Measurements from ENCODE around the gene ZNF221. TPM values are rescaled to one million over a fixed set of nuclear protein-coding genes. Genes with fewer than 3 reads are reported as not detected.

ZNF221 gene
- total and polyA plus RNA-seq, 9 of the 15 experiments (the other 6 are each of a cell fraction or from before 2014, with no cell fraction given): 0.32 to 1.4 (median 0.45) TPM

DNA sequence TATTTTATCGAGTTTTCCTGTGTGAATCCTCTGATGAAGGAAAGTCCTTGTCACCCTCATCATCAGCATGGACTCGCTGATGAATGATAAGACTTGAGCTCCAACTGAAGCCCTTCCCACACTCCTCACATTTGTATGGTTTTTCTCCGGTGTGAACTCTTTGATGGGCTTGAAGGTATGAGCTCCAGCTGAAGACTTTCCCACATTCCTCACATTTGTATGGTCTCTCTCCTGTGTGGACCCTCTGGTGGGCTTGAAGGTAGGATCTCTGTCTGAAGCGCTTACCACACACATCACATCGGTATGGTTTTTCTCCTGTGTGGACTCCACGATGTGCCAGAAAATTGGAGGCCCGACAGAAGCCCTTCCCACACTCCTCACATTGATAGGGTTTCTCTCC, 37.6 kb upstream of the ZNF221 start:
- ChIA-PET POLR2A (interaction anchor here (1.4 kb wide), 1 partner anchor 12 kb away, joined by 4 read pairs; no protein-coding TSS in a partner anchor), CTCF (ENCODE audit: low intra/inter-chr PET ratio) (no interaction called here)
- DNase-seq (ENCODE audit: extremely low read depth in 1 of 4, low spot score in 3 of 4) (no peak), ATAC-seq (no peak), FAIRE-seq (no peak)
- Histone ChIP-seq H3K27me3 (ENCODE audit: control insufficient read depth in 2 of 2, insufficient read depth in 2 of 2, low read length in 2 of 2) (no peaks in the 10 kb centered on the region), H3K79me2 (ENCODE audit: control insufficient read depth, insufficient read depth, low read length) (no peaks in the 10 kb centered on the region), H3K27ac (ENCODE audit: extremely low read depth, low read depth, low read length) (no peak overlapping the region), H3K9me1 (ENCODE audit: control insufficient read depth, insufficient read depth, low read length) (no peaks in the 10 kb centered on the region), H3K9ac (ENCODE audit: insufficient read depth in 1 of 2, low read depth in 2 of 2, low read length in 2 of 2) (no peak overlapping the region), H4K20me1 (replicated peaks; ENCODE audit: control insufficient read depth, insufficient read depth, low read length) (no peaks in the 10 kb centered on the region), H3K9me3 (replicated peaks; ENCODE audit: control insufficient read depth, insufficient read depth, low read depth, low read length) (peaks cover 16% of the 10 kb centered on the region), H3K36me3 (ENCODE audit: control insufficient read depth, insufficient read depth, low read length) (peaks cover 36% of the 10 kb centered on the region), H3K4me2 (ENCODE audit: insufficient read depth, low read length) (no peak overlapping the region), H3K4me1 (replicated peaks in 1 of 2; ENCODE audit: control insufficient read depth in 2 of 2, insufficient read depth in 2 of 2, low read length in 2 of 2) (no peaks in the 10 kb centered on the region), H2AFZ (ENCODE audit: low read depth, low read length) (no peak overlapping the region), H3K4me3 (no peak overlapping the region)
- intact Hi-C loops (cut with micrococcal nuclease) (no loop called here), in situ Hi-C loops (cut with MboI) (no loop called here)
- BruUV-seq (replicated peaks): no TSS peak
- WGBS (ENCODE audit: insufficient coverage, low coverage, missing lambda C conversion rate): 54% methylated on average over 7 of the region's 7 CpGs
- TF ChIP-seq, protein P1, sequence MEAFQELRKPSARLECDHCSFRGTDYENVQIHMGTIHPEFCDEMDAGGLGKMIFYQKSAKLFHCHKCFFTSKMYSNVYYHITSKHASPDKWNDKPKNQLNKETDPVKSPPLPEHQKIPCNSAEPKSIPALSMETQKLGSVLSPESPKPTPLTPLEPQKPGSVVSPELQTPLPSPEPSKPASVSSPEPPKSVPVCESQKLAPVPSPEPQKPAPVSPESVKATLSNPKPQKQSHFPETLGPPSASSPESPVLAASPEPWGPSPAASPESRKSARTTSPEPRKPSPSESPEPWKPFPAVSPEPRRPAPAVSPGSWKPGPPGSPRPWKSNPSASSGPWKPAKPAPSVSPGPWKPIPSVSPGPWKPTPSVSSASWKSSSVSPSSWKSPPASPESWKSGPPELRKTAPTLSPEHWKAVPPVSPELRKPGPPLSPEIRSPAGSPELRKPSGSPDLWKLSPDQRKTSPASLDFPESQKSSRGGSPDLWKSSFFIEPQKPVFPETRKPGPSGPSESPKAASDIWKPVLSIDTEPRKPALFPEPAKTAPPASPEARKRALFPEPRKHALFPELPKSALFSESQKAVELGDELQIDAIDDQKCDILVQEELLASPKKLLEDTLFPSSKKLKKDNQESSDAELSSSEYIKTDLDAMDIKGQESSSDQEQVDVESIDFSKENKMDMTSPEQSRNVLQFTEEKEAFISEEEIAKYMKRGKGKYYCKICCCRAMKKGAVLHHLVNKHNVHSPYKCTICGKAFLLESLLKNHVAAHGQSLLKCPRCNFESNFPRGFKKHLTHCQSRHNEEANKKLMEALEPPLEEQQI (IDR thresholded peaks at IDR 0.05): no peak
- TF ChIP-seq RBM25 (IDR thresholded peaks at IDR 0.05; ENCODE audit: low read depth, low read length, severe bottlenecking): peak; percentile 31
- TF ChIP-seq, protein P2, sequence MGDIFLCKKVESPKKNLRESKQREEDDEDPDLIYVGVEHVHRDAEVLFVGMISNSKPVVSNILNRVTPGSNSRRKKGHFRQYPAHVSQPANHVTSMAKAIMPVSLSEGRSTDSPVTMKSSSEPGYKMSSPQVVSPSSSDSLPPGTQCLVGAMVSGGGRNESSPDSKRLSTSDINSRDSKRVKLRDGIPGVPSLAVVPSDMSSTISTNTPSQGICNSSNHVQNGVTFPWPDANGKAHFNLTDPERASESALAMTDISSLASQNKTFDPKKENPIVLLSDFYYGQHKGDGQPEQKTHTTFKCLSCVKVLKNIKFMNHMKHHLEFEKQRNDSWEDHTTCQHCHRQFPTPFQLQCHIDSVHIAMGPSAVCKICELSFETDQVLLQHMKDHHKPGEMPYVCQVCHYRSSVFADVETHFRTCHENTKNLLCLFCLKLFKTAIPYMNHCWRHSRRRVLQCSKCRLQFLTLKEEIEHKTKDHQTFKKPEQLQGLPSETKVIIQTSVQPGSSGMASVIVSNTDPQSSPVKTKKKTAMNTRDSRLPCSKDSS (IDR thresholded peaks at IDR 0.05; ENCODE audit: low read depth, partially characterized antibody): peak; percentile 22
- TF ChIP-seq ZNF75A (CRISPR knock-in tag; IDR thresholded peaks at IDR 0.05): peak; percentile 91
- no peak for TF ChIP-seq SAFB (IDR thresholded peaks at IDR 0.05; ENCODE audit: borderline replicate concordance, low read depth, low read length)
- TF ChIP-seq ARID2 (IDR thresholded peaks at IDR 0.05): no peak
- 0 out of 2 replicates have a peak, but pooled peaks have one; percentile 20 for TF ChIP-seq SOX6 (IDR thresholded peaks at IDR 0.05)
- no peak for TF ChIP-seq KDM5B (IDR thresholded peaks at IDR 0.05; ENCODE audit: insufficient replicate concordance, low read depth, low read length)
- no peak for TF ChIP-seq FOXJ2 (tag; IDR thresholded peaks at IDR 0.05)
- TF ChIP-seq TRIM28 (IDR thresholded peaks at IDR 0.05): 0 out of 2 replicates have a peak, but pooled peaks have one; percentile 36
- TF ChIP-seq, protein P3, sequence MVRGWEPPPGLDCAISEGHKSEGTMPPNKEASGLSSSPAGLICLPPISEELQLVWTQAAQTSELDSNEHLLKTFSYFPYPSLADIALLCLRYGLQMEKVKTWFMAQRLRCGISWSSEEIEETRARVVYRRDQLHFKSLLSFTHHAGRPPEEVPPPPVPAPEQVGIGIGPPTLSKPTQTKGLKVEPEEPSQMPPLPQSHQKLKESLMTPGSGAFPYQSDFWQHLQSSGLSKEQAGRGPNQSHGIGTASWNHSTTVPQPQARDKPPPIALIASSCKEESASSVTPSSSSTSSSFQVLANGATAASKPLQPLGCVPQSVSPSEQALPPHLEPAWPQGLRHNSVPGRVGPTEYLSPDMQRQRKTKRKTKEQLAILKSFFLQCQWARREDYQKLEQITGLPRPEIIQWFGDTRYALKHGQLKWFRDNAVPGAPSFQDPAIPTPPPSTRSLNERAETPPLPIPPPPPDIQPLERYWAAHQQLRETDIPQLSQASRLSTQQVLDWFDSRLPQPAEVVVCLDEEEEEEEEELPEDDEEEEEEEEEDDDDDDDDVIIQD (CRISPR knock-in tag; IDR thresholded peaks at IDR 0.05): no peak
- TF ChIP-seq ASH1L (IDR thresholded peaks at IDR 0.05; ENCODE audit: borderline replicate concordance, low read depth, partially characterized antibody): no peak
- no peak for TF ChIP-seq DPF2 (IDR thresholded peaks at IDR 0.05)
- no peak for TF ChIP-seq NRF1 (conservative IDR thresholded peaks at IDR 0.05 in 1 of 2, IDR thresholded peaks at IDR 0.05 in 1 of 2)
